Measurements from ENCODE around the gene ABCC6.

DNA sequence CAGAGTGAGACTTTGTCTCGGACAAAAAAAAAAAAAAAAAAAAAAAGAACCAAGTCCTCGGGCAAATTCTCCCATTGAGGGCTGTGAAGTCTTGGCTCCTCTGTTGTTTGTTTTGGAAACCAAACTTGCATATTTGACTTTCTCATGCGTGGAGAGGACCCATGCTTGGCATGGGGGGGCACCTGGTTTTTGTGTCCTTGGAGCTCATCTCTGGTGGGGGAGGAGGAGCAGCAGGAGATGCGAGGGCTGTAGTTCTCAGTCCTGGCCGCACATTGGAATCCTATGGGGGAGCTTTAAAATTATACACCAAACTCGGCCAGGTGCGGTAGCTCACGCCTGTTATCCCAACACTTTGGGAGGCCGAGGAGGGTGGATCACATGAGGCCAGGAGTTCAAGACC lies 74.5 kb downstream of the ABCC6 start:
- TF ChIP-seq CTCF (IDR thresholded peaks at IDR 0.05; ENCODE audit: insufficient read depth, low read length, poor library complexity, severe bottlenecking): no peak
- TF ChIP-seq EZH2phosphoT487 (conservative IDR thresholded peaks at IDR 0.05; ENCODE audit: low read length): no peak
